H9 (cell line): ENCODE measurements around the gene MED25. TPM values are rescaled to one million over a fixed set of nuclear protein-coding genes. Genes with fewer than 3 reads are reported as not detected.

Experiments used
- DNase-seq: peaks from one replicate; pipeline ENCODE4 v3.0.0-alpha.2; 2017
- H2AFZ ChIP-seq: one replicate; pipeline ENCODE4 v1.6.1; 2013; ENCODE audit warnings: mild to moderate bottlenecking, low read length, control low read depth, moderate library complexity
- H2AK5ac ChIP-seq: 2 replicates; pipeline ENCODE4 v1.6.1; 2013; ENCODE audit warnings: low read length, control low read depth, mixed read lengths; ENCODE audit not compliant: insufficient read length
- H2BK120ac ChIP-seq: one replicate; pipeline ENCODE4 v1.6.1; 2013; ENCODE audit warnings: low read depth, mild to moderate bottlenecking, low read length, control low read depth, inconsistent platforms; ENCODE audit not compliant: poor library complexity, severe bottlenecking
- H2BK12ac ChIP-seq: 2 replicates; pipeline ENCODE4 v1.6.1; 2013; ENCODE audit warnings: low read length, control low read depth, mixed read lengths, low read depth; ENCODE audit not compliant: insufficient read length
- H2BK15ac ChIP-seq: 2 replicates; pipeline ENCODE4 v1.6.1; 2013; ENCODE audit warnings: low read depth, low read length, control low read depth
- H2BK20ac ChIP-seq: one replicate; pipeline ENCODE4 v1.6.1; 2013; ENCODE audit warnings: low read depth, mild to moderate bottlenecking, low read length, control low read depth, inconsistent platforms; ENCODE audit not compliant: poor library complexity, severe bottlenecking
- H2BK5ac ChIP-seq: 2 replicates; pipeline ENCODE4 v1.6.1; 2013; ENCODE audit warnings: low read length, control low read depth, mixed read lengths; ENCODE audit not compliant: insufficient read length
- H3K14ac ChIP-seq: 2 replicates; pipeline ENCODE4 v1.6.1; 2013; ENCODE audit warnings: low read length, control low read depth; ENCODE audit not compliant: insufficient read depth
- H3K18ac ChIP-seq: 2 replicates; pipeline ENCODE4 v1.6.1; 2013; ENCODE audit warnings: low read depth, mild to moderate bottlenecking, mixed read lengths, low read length, control low read depth; ENCODE audit not compliant: insufficient read length
- H3K23ac ChIP-seq: 2 replicates; pipeline ENCODE4 v1.6.1; 2013; ENCODE audit warnings: low read length, control low read depth, mixed read lengths, low read depth; ENCODE audit not compliant: insufficient read length
- H3K23me2 ChIP-seq: 2 replicates; pipeline ENCODE4 v1.6.1; 2013; ENCODE audit warnings: low read depth, mild to moderate bottlenecking, mixed read lengths, low read length, control low read depth; ENCODE audit not compliant: insufficient read length, poor library complexity, severe bottlenecking
- H3K27ac ChIP-seq: 2 replicates; pipeline ENCODE4 v1.5.1; 2013; ENCODE audit warnings: low read length, control low read depth, mixed read lengths, low read depth; ENCODE audit not compliant: insufficient read length
- H3K27me3 ChIP-seq: 2 replicates; pipeline ENCODE4 v1.6.1; 2013; ENCODE audit warnings: low read length, control low read depth, inconsistent platforms; ENCODE audit not compliant: insufficient read depth
- H3K4ac ChIP-seq: 2 replicates; pipeline ENCODE4 v1.6.1; 2013; ENCODE audit warnings: low read depth, mild to moderate bottlenecking, control low read depth, inconsistent platforms, low read length, moderate library complexity
- H3K4me1 ChIP-seq: 2 replicates; pipeline ENCODE4 v1.6.1; 2013; ENCODE audit warnings: low read length, control low read depth, inconsistent platforms; ENCODE audit not compliant: insufficient read depth
- H3K4me2 ChIP-seq: 2 replicates; pipeline ENCODE4 v1.6.1; 2013; ENCODE audit warnings: low read length, control low read depth, mixed read lengths; ENCODE audit not compliant: insufficient read length, insufficient read depth
- H3K56ac ChIP-seq: 2 replicates; pipeline ENCODE4 v1.6.1; 2013; ENCODE audit warnings: low read depth, mild to moderate bottlenecking, mixed read lengths, low read length, control low read depth; ENCODE audit not compliant: insufficient read length
- H3K79me1 ChIP-seq: 2 replicates; pipeline ENCODE4 v1.6.1; 2013; ENCODE audit warnings: low read depth, mild to moderate bottlenecking, moderate library complexity, low read length, control low read depth, inconsistent platforms; ENCODE audit not compliant: insufficient read depth, poor library complexity, severe bottlenecking
- H3K79me2 ChIP-seq: 2 replicates; pipeline ENCODE4 v1.6.1; 2013; ENCODE audit warnings: low read length, control low read depth, inconsistent platforms; ENCODE audit not compliant: insufficient read depth
- H3K9ac ChIP-seq: 2 replicates; pipeline ENCODE4 v1.6.1; 2013; ENCODE audit warnings: low read length, control low read depth, mixed read lengths; ENCODE audit not compliant: insufficient read length; ENCODE audit errors: extremely low read depth
- H3K9me3 ChIP-seq: one replicate; pipeline ENCODE4 v1.6.1; 2013; ENCODE audit warnings: low read depth, low read length, inconsistent platforms; ENCODE audit not compliant: control insufficient read depth
- H3T11ph ChIP-seq: one replicate; pipeline ENCODE4 v1.6.1; 2013; ENCODE audit warnings: mild to moderate bottlenecking, low read length, control low read depth, inconsistent platforms
- H4K20me1 ChIP-seq: one replicate; pipeline ENCODE4 v1.6.1; 2013; ENCODE audit not compliant: control insufficient read depth, insufficient read length, insufficient read depth
- H4K5ac ChIP-seq: 2 replicates; pipeline ENCODE4 v1.6.1; 2013; ENCODE audit warnings: low read depth, mild to moderate bottlenecking, mixed read lengths, low read length, control low read depth; ENCODE audit not compliant: insufficient read length
- H4K8ac ChIP-seq: replicated peaks from 2 replicates; pipeline ENCODE4 v1.6.1; 2013; ENCODE audit warnings: low read length, control low read depth, mixed read lengths, low read depth; ENCODE audit not compliant: insufficient read length
- H4K91ac ChIP-seq: 2 replicates; pipeline ENCODE4 v1.6.1; 2013; ENCODE audit warnings: low read depth, mild to moderate bottlenecking, moderate library complexity, mixed read lengths, low read length, control low read depth; ENCODE audit not compliant: insufficient read length
- H3K27ac Mint-ChIP-seq, 3 experiments: 2 replicates in 2 of 3; 3 replicates in 1 of 3; pipeline ENCODE4 v1.8.0; 2020 to 2021; ENCODE audit warnings: mixed read lengths in 3 of 3, mild to moderate bottlenecking in 1 of 3, moderate library complexity in 1 of 3
- H3K27me3 Mint-ChIP-seq: 2 replicates; pipeline ENCODE4 v1.8.0; 2021; ENCODE audit warnings: low read depth, mild to moderate bottlenecking, moderate library complexity, mixed read lengths
- H3K36me3 Mint-ChIP-seq, 3 experiments: 2 replicates in 2 of 3; 3 replicates in 1 of 3; pipeline ENCODE4 v1.8.0; 2020 to 2021; ENCODE audit warnings: low read depth in 3 of 3, mixed read lengths in 3 of 3; ENCODE audit not compliant: insufficient read depth in 1 of 3
- H3K4me1 Mint-ChIP-seq, 2 experiments: 2 replicates each; pipeline ENCODE4 v1.8.0; 2020; ENCODE audit warnings: mixed read lengths in 2 of 2
- H3K4me3 Mint-ChIP-seq, 2 experiments: 2 replicates in 1 of 2; 3 replicates in 1 of 2; pipeline ENCODE4 v1.8.0; 2020 to 2021; ENCODE audit warnings: mild to moderate bottlenecking in 2 of 2, mixed read lengths in 2 of 2, moderate library complexity in 1 of 2
- H3K9me3 Mint-ChIP-seq, 2 experiments: 2 replicates in 1 of 2; 3 replicates in 1 of 2; pipeline ENCODE4 v1.8.0; 2020; ENCODE audit warnings: mild to moderate bottlenecking in 2 of 2, mixed read lengths in 2 of 2, moderate library complexity in 1 of 2
- WGBS: extraction: QIAGEN DNeasy Blood & Tissue Kit; methylation state at CpG from one replicate; pipeline ENCODE4 v1.1.7; 2013; ENCODE audit warnings: missing lambda C conversion rate, low lambda C conversion rate, mixed read lengths; ENCODE audit not compliant: insufficient read length; ENCODE audit errors: extremely low coverage; 5-methylcytosine and 5-hydroxymethylcytosine counted together
- total RNA-seq: library from RNA; stranded (reverse); gene quantifications from 2 replicates; pipeline ENCODE4 v1.2.1, GENCODE V29; 2021
- TF ChIP-seq, protein P1 (sequence below): fragments of 200-600 bp; sonication (generic); conservative IDR thresholded peaks from 3 replicates; pipeline ENCODE4 v1.8.0; 2021; ENCODE audit warnings: antibody characterized with exemption, mild to moderate bottlenecking

The MED25 gene
- total RNA-seq, 1 experiment from 2014 or later: 77.5 TPM

DNA sequence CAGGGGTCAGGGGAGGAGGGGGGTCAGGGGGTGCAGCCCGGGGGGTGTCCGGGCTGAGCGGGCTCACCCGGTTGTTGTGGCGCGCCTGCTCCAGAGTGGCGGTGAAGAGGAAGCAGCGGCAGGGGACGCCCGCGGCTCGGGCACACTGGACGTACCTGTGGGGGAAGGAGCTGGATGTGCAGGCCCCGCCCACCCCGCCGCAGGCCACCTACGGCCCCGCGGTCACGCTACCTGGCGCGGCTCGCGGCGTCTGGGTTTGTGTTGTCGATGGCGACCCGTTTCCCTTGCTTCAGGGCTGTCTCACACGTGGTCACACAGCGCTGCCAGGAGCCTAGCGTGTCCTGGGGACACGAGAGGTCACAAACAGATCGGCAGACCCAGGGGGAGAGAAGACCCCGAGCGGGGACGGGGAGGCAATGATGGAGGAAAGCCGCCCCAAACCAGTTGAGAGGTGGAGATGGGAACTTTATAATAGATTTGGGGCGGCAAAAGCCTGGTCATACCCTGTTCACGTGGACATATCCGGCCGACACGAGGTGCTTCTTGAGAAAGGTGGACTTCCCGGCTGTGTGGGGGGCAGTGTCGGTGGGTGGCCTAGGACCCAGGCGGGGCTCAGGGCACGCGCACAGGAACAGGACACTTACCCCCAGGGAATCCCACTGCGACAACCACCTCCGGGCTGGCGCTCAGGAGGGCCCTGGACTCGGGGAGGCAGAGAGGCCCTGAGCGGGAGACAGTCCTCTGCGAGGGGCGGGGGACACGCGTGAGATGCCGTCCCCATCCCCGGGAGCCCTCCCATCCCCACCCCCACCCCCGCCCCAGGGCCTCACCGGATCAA lies 43.7 kb downstream of the MED25 start:
- Histone ChIP-seq H3K9me3 (no peaks in the 10 kb centered on the region), H3K23me2 (peaks cover 5% of the 10 kb centered on the region), H4K20me1 (peaks cover 3% of the 10 kb centered on the region), H3T11ph (no peak overlapping the region), H3K79me2 (no peaks in the 10 kb centered on the region; the same call in 1 of the 2 replicates), H3K4me1 (no peaks in the 10 kb centered on the region), H4K5ac (no peak overlapping the region), H2BK15ac (no peak overlapping the region), H2BK20ac (no peak overlapping the region), H3K14ac (no peak overlapping the region), H3K56ac (no peak overlapping the region), H2BK12ac (no peak overlapping the region), H2BK120ac (no peak overlapping the region), H2BK5ac (no peak overlapping the region), H4K8ac (no peak overlapping the region), H3K27ac (no peak overlapping the region), H2AFZ (no peak overlapping the region), H3K79me1 (peaks cover 5% of the 10 kb centered on the region), H3K4me2 (no peak overlapping the region), H3K27me3 (no peaks in the 10 kb centered on the region), H2AK5ac (no peak overlapping the region), H4K91ac (no peak overlapping the region), H3K4ac (no peak overlapping the region), H3K23ac (no peak overlapping the region), H3K18ac (no peak overlapping the region), H3K9ac (no peak overlapping the region)
- peaks cover 0 to 4% of the 10 kb centered on the region in 2 experiments; a peak in 1 of 5 replicates for H3K9me3 Mint-ChIP-seq
- WGBS: no CpG with 5 or more reads among the region's 60 CpGs
- H3K36me3 Mint-ChIP-seq: peaks cover 29 to 85% (median 65%) of the 10 kb centered on the region in 3 experiments
- peaks cover 3% of the 10 kb centered on the region for H3K27me3 Mint-ChIP-seq
- H3K27ac Mint-ChIP-seq: peak overlapping the region in 2 of 3 experiments; percentile 74 to 84; a peak in 3 of 7 replicates
- TF ChIP-seq, protein P1, sequence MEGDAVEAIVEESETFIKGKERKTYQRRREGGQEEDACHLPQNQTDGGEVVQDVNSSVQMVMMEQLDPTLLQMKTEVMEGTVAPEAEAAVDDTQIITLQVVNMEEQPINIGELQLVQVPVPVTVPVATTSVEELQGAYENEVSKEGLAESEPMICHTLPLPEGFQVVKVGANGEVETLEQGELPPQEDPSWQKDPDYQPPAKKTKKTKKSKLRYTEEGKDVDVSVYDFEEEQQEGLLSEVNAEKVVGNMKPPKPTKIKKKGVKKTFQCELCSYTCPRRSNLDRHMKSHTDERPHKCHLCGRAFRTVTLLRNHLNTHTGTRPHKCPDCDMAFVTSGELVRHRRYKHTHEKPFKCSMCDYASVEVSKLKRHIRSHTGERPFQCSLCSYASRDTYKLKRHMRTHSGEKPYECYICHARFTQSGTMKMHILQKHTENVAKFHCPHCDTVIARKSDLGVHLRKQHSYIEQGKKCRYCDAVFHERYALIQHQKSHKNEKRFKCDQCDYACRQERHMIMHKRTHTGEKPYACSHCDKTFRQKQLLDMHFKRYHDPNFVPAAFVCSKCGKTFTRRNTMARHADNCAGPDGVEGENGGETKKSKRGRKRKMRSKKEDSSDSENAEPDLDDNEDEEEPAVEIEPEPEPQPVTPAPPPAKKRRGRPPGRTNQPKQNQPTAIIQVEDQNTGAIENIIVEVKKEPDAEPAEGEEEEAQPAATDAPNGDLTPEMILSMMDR: no peak
- DNase-seq: peak; percentile 54
- H3K4me3 Mint-ChIP-seq: no peak overlapping the region
- H3K4me1 Mint-ChIP-seq: peaks cover 22 to 40% of the 10 kb centered on the region in 2 experiments
